Gastrocnemius medialis (tissue), 4 donors: ENCODE results near the gene SECISBP2. TPM values are rescaled to one million over a fixed set of nuclear protein-coding genes. Genes with fewer than 3 reads are reported as not detected.
"Not testable (repeated sequence)": the region's sequence is repeated elsewhere in the genome, so short reads cannot be mapped to it uniquely, and the experiment has no call there.

Source experiments
- ATAC-seq, 2 donors: fragments of 150-250 bp; one replicate each; pipeline ENCODE4 v1.9.1; 2016
- DNase-seq, 2 donors: peaks; one replicate each; pipeline ENCODE4 v3.0.0-alpha.2; 2019
- H3K27ac ChIP-seq, 4 donors: fragments of 200-600 bp; sonication (generic); 1 replicate in 1 of 4; 2 replicates in 3 of 4; pipeline ENCODE4 v1.5.1; 2016 to 2018; ENCODE audit warnings: mild to moderate bottlenecking in 2 of 4, moderate library complexity in 1 of 4
- H3K27me3 ChIP-seq, 3 donors: fragments of 200-600 bp; sonication (generic) in 2 of 3; 1 replicate in 1 of 3; 2 replicates in 2 of 3; pipeline versions ENCODE4 v1.5.1 to v1.6.0; 2016 to 2019; ENCODE audit warnings: mild to moderate bottlenecking in 1 of 3, moderate library complexity in 1 of 3
- H3K36me3 ChIP-seq, 2 donors: fragments of 200-600 bp; sonication (generic) in 1 of 2; one replicate each; pipeline ENCODE4 v1.5.1; 2017 to 2018
- H3K4me1 ChIP-seq, 2 donors: fragments of 200-600 bp; sonication (generic) in 1 of 2; one replicate each; pipeline ENCODE4 v1.5.1; 2016 to 2017; ENCODE audit warnings: mild to moderate bottlenecking in 2 of 2
- H3K4me3 ChIP-seq, 4 donors: fragments of 200-600 bp; sonication (generic) in 3 of 4; 1 replicate in 1 of 4; 2 replicates in 3 of 4; pipeline ENCODE4 v1.5.1; 2016 to 2019; ENCODE audit warnings: mild to moderate bottlenecking in 2 of 4
- H3K9me3 ChIP-seq, 3 donors: fragments of 200-600 bp; sonication (generic) in 2 of 3; 1 replicate in 1 of 3; 2 replicates in 2 of 3; pipeline ENCODE4 v1.5.1; 2016 to 2019
- CTCF ChIP-seq, 5 experiments: fragments of 450-650 bp in 3 of 5; fragments of 200-600 bp in 2 of 5; sonication (generic) in 2 of 5; IDR thresholded peaks in 4 of 5; conservative IDR thresholded peaks in 1 of 5; 1 replicate in 4 of 5; 2 replicates in 1 of 5; pipeline ENCODE4 v1.5.1; 2016 to 2019; ENCODE audit warnings: antibody characterized with exemption in 5 of 5, mild to moderate bottlenecking in 3 of 5, moderate library complexity in 3 of 5
- POLR2A ChIP-seq, 2 donors: fragments of 450-650 bp; IDR thresholded peaks; one replicate each; pipeline ENCODE4 v1.6.1; 2017; ENCODE audit warnings: antibody characterized with exemption in 2 of 2, mild to moderate bottlenecking in 2 of 2, moderate library complexity in 2 of 2
- in situ Hi-C, 4 donors: fragments of 200-750 bp; cut with MboI; loops; one replicate each; pipeline versions ENCODE4 v1.15.0 to v1.8.0; 2017; ENCODE audit warnings: low sequenced_read_pairs in 4 of 4
- intact Hi-C: fragments of 100-400 bp; cut with DNase I; formaldehyde crosslinking; loops from one replicate; pipeline ENCODE4 v1.15.1; 2023; ENCODE audit warnings: low total_unique reads
- total RNA-seq, 4 donors: library from RNA; depleted of rRNA; stranded (reverse); fragments of >200 nt; gene quantifications; one replicate each; pipeline versions ENCODE4 v1.1.0 to v1.2.3, GENCODE V29; 2016

SECISBP2 gene
- total RNA-seq, 4 donors from 2014 or later, result 40.2 to 70.8 (median 54.9) TPM

GRCh38 chr9:89340332-89340731 lies 22.0 kb downstream of the SECISBP2 start:
- no peaks in the 10 kb centered on the region for H3K4me1 ChIP-seq
- in situ Hi-C loops, result no loop called here
- no peak for TF ChIP-seq POLR2A (IDR thresholded peaks at IDR 0.05)
- TF ChIP-seq CTCF (IDR thresholded peaks at IDR 0.05 in 4 of 5, conservative IDR thresholded peaks at IDR 0.05 in 1 of 5), result no peak
- peaks cover 10 to 91% of the 10 kb centered on the region in 2 donors for H3K36me3 ChIP-seq
- intact Hi-C loops, result no loop called here
- H3K27ac ChIP-seq, result no peak overlapping the region
- ATAC-seq, result no peak
- no peak overlapping the region for H3K4me3 ChIP-seq
- H3K27me3 ChIP-seq, result no peaks in the 10 kb centered on the region
- H3K9me3 ChIP-seq, result no peaks in the 10 kb centered on the region
- no peak for DNase-seq

- H3K27me3 ChIP-seq, result no peaks in the 10 kb centered on the region
- H3K4me3 ChIP-seq, result no peak overlapping the region
- H3K27ac ChIP-seq, result peak overlapping the region in 1 of 4 donors; percentile 36
- intact Hi-C loops (no loop called here), in situ Hi-C loops (no loop called here)
- no peaks in the 10 kb centered on the region for H3K4me1 ChIP-seq
- no peak for ATAC-seq
- H3K9me3 ChIP-seq, result no peaks in the 10 kb centered on the region
- TF ChIP-seq POLR2A (IDR thresholded peaks at IDR 0.05) (no peak), CTCF (IDR thresholded peaks at IDR 0.05 in 4 of 5, conservative IDR thresholded peaks at IDR 0.05 in 1 of 5) (no peak)
- peaks cover 5 to 92% of the 10 kb centered on the region in 2 donors for H3K36me3 ChIP-seq
- no peak for DNase-seq
Observed at GRCh38 chr9:89342213-89342612, 23.9 kb downstream of the SECISBP2 start.

GRCh38 chr9:89342948-89343347 lies 24.6 kb downstream of the SECISBP2 start:
- no peak overlapping the region for H3K27ac ChIP-seq
- ATAC-seq, result no peak
- no peak for TF ChIP-seq POLR2A (IDR thresholded peaks at IDR 0.05)
- no peak for TF ChIP-seq CTCF (IDR thresholded peaks at IDR 0.05 in 4 of 5, conservative IDR thresholded peaks at IDR 0.05 in 1 of 5)
- intact Hi-C loops (no loop called here), in situ Hi-C loops (no loop called here)
- no peaks in the 10 kb centered on the region for H3K4me1 ChIP-seq
- H3K9me3 ChIP-seq, result no peaks in the 10 kb centered on the region
- peaks cover 5 to 92% of the 10 kb centered on the region in 2 donors for H3K36me3 ChIP-seq
- H3K4me3 ChIP-seq, result no peak overlapping the region
- no peaks in the 10 kb centered on the region for H3K27me3 ChIP-seq
- DNase-seq, result no peak

- H3K27me3 ChIP-seq, in situ Hi-C loops, H3K9me3 ChIP-seq, DNase-seq, H3K4me3 ChIP-seq, intact Hi-C loops, H3K4me1 ChIP-seq, H3K27ac ChIP-seq, ATAC-seq: not testable (repeated sequence)
- H3K36me3 ChIP-seq, result peaks cover 8 to 92% of the 10 kb centered on the region in 2 donors
Observed at GRCh38 chr9:89343812-89344211, 25.5 kb downstream of the SECISBP2 start.

- no peak for TF ChIP-seq CTCF (IDR thresholded peaks at IDR 0.05 in 4 of 5, conservative IDR thresholded peaks at IDR 0.05 in 1 of 5)
- TF ChIP-seq POLR2A (IDR thresholded peaks at IDR 0.05), result no peak
- H3K9me3 ChIP-seq, result no peaks in the 10 kb centered on the region
- peaks cover 0 to 1% of the 10 kb centered on the region in 2 donors for H3K4me1 ChIP-seq
- ATAC-seq (no peak), DNase-seq (no peak)
- H3K27ac ChIP-seq, result no peak overlapping the region
- H3K4me3 ChIP-seq, result no peak overlapping the region
- in situ Hi-C loops (no loop called here), intact Hi-C loops (no loop called here)
- no peaks in the 10 kb centered on the region for H3K27me3 ChIP-seq
- peaks cover 6 to 92% of the 10 kb centered on the region in 2 donors for H3K36me3 ChIP-seq
Observed at GRCh38 chr9:89345476-89345875, 27.2 kb downstream of the SECISBP2 start.
